Astrocyte (in vitro differentiated cells and primary cell): Measurements from ENCODE around the gene SLC16A9.

ENCODE experiments used
- EZH2 ChIP-seq: IDR thresholded peaks from 2 replicates; pipeline ENCODE4 v1.6.1; 2012; ENCODE audit warnings: mild to moderate bottlenecking, low read length, inconsistent platforms; ENCODE audit not compliant: insufficient read depth
- TF ChIP-seq, protein P1 (sequence below): IDR thresholded peaks from 2 replicates; pipeline ENCODE4 v1.5.1; 2011; ENCODE audit warnings: low read depth, mild to moderate bottlenecking, inconsistent platforms, low read length, moderate library complexity; ENCODE audit not compliant: insufficient read depth

DNA sequence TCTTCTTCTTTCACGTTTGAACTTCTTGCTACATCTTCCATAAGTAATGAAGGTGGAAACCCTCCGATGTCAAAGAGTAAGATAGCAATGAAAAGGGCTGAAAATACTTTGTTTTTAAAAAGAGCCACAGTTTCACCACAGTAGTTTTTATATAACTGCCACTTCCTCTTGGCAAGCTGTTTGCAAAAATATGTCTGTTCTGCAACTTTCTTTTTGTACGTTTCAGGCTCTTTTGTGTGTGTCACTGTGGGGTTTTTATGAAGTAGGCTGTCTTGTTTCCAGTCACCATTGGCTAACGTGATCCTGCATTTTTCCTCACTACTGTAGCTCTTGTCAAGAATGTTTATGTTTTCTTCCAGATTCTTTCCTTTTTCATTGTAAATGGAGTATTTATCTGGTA, 55.6 kb downstream of the SLC16A9 start:
- TF ChIP-seq, protein P1, sequence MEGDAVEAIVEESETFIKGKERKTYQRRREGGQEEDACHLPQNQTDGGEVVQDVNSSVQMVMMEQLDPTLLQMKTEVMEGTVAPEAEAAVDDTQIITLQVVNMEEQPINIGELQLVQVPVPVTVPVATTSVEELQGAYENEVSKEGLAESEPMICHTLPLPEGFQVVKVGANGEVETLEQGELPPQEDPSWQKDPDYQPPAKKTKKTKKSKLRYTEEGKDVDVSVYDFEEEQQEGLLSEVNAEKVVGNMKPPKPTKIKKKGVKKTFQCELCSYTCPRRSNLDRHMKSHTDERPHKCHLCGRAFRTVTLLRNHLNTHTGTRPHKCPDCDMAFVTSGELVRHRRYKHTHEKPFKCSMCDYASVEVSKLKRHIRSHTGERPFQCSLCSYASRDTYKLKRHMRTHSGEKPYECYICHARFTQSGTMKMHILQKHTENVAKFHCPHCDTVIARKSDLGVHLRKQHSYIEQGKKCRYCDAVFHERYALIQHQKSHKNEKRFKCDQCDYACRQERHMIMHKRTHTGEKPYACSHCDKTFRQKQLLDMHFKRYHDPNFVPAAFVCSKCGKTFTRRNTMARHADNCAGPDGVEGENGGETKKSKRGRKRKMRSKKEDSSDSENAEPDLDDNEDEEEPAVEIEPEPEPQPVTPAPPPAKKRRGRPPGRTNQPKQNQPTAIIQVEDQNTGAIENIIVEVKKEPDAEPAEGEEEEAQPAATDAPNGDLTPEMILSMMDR = no peak
- TF ChIP-seq EZH2 = no peak
